Fibroblast of the aortic adventitia (primary cell): ENCODE data around the gene RXFP4. TPM values are rescaled to one million over a fixed set of nuclear protein-coding genes. Genes with fewer than 3 reads are reported as not detected.

Experiments used
- DNase-seq: peaks from one replicate; pipeline ENCODE4 v3.0.0-alpha.2; 2010; ENCODE audit warnings: low read depth
- H3K4me3 ChIP-seq: 2 replicates; pipeline ENCODE4 v1.5.1; 2011; ENCODE audit warnings: low read depth, mild to moderate bottlenecking, control low read depth, low read length, moderate library complexity
- CTCF ChIP-seq: IDR thresholded peaks from 2 replicates; pipeline ENCODE4 v1.5.1; 2011; ENCODE audit warnings: mild to moderate bottlenecking, low read length, control low read depth, inconsistent platforms; ENCODE audit not compliant: insufficient read depth
- total RNA-seq: library from RNA; depleted of rRNA; stranded (reverse); fragments of >200 nt; gene quantifications from 2 replicates; pipeline ENCODE4 v1.2.3, GENCODE V29; 2012; ENCODE audit warnings: low replicate concordance

Gene RXFP4
- total RNA-seq, 1 donor: 0.09 TPM

- no peak for DNase-seq
- H3K4me3 ChIP-seq: no peak overlapping the region
- TF ChIP-seq CTCF: no peak
These were observed 13.2 kb downstream of the RXFP4 start for GRCh38 chr1:155954645-155955044.

GRCh38 chr1:155957411-155957915 is 16.0 kb downstream of the RXFP4 start:
- H3K4me3 ChIP-seq: no peak overlapping the region
- TF ChIP-seq CTCF: no peak
- no peak for DNase-seq

- no peak for TF ChIP-seq CTCF
- no peak overlapping the region for H3K4me3 ChIP-seq
- no peak for DNase-seq
These were observed 18.8 kb downstream of the RXFP4 start for GRCh38 chr1:155960081-155960745.

GRCh38 chr1:155961937-155962336 is 20.5 kb downstream of the RXFP4 start:
- H3K4me3 ChIP-seq: no peak overlapping the region
- DNase-seq: peak; percentile 88
- TF ChIP-seq CTCF: peak; percentile 34

DNA sequence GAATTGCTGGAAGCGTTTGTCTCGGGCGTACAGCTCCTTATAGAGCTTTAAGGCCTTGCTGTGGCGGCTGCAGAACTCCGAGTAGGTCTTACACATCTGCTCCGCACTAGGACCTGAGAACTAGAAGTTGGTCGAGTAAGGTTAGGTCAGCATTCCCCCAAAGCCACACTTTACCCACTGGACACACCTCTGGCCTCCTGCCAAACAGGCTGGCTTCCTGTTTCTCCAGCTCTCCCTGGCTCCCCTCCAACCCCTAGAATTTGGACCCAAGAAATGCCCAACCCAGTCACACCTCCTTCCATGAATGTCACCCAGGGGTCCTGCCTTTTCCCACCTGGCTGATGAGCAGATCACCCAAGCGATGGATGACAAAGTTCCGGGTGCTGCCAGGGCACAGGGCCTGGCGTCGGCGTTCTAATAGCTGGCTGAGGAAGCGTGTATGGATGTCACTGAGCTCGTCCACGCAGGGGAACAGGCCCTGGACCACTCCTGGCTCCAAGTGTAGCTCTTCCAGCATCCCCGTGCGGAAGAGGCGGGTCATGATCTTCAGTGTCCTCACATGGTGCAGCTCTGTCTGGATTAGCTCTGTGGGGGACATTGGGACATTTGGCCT is 21.3 kb downstream of the RXFP4 start:
- DNase-seq: peak; percentile 54
- no peak overlapping the region for H3K4me3 ChIP-seq
- TF ChIP-seq CTCF: no peak

- DNase-seq: no peak
- no peak for TF ChIP-seq CTCF
- H3K4me3 ChIP-seq: no peak overlapping the region
These were observed 22.8 kb downstream of the RXFP4 start for GRCh38 chr1:155964193-155964592.
